Measurements from ENCODE around the gene RPL29. TPM values are rescaled to one million over a fixed set of nuclear protein-coding genes. Genes with fewer than 3 reads are reported as not detected.

Gene RPL29
- total RNA-seq, 2 experiments from 2014 or later = 1,975 to 2,071 TPM

DNA sequence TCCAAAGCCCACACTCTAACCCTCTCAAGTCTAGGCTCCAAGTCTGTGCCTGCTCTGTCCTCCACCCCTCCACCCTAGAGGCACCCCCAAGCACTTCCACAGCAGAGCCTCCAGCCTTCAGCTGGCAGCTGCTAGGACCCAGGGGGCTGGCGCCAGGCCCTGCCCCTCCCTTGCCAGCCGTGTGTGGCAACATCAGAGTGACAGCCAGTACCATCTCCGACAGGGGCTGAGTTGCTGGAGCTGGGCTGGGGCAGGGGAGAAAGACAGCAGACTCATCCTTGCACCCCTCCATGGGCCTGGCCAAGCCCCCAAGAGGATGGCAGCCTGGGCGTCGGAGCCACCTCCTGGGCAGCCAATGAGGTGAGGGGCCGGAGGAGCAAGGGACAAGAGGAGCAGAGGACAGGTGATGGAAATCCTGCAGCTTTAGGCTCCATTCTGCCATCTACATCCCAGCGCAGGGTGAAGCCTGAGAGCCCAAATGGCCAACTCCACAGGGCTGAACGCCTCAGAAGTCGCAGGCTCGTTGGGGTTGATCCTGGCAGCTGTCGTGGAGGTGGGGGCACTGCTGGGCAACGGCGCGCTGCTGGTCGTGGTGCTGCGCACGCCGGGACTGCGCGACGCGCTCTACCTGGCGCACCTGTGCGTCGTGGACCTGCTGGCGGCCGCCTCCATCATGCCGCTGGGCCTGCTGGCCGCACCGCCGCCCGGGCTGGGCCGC is 40.4 kb downstream of the RPL29 start, which contains the start of gene GPR62:
TSS of gene GPR62 (plus strand) at position 207 of the 718 bp plus-strand sequence. CDS start at position 479, 272 bp downstream.
- no peak within 1 kb of the TSS for H3K27ac Mint-ChIP-seq
- H3K36me3 Mint-ChIP-seq (ENCODE audit: low read depth) = peaks cover 1% of the 10 kb centered on the region
- H3K9me3 Mint-ChIP-seq (ENCODE audit: low read depth) = no peaks in the 10 kb centered on the region
- intact Hi-C loops (cut with DNase I, micrococcal nuclease) = no loop called here
- ChIA-PET CTCF (interaction anchor here (1.0 to 1.5 kb wide), 3 partner anchors 10 to 19 kb away, joined by 4 to 5 read pairs (median 5); partner anchors contain the start of genes ABHD14B and PARP3), POLR2A (no interaction called here)
- DNase-seq (no peak), ATAC-seq (no peak)
- H3K4me3 Mint-ChIP-seq = no peak within 1 kb of the TSS
- H3K27me3 Mint-ChIP-seq = peaks cover 22% of the 10 kb centered on the region
- H3K4me1 Mint-ChIP-seq = peaks cover 4% of the 10 kb centered on the region

DNA sequence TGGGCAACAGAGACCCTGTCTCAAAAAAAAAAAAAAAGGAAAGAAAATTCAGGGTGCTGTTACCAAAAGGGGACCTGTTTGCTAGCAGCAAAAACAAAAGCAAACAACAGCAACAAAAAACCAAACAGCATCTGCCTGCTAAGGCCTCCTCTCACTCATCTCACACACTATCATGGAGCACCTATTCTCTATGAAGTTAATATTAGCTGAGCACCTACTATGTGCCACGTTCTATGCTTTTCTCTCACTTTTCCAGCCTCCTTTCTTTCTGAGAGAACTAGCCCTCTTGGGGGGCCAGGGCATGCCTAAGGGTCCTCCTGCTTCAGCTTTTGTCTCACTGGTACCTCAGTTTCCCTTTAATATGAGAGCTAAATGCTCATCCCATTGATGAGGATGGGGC is 41.0 kb downstream of the RPL29 start:
- ChIA-PET POLR2A (interaction anchor here (0.6 kb wide), 1 partner anchor 121 kb away, joined by 3 read pairs; no protein-coding TSS in a partner anchor), CTCF (interaction anchor here (0.5 to 1.5 kb wide), 5 partner anchors 9 to 198 kb away, joined by 3 to 5 read pairs (median 4); partner anchors contain the start of genes ABHD14B and PARP3)

DNA sequence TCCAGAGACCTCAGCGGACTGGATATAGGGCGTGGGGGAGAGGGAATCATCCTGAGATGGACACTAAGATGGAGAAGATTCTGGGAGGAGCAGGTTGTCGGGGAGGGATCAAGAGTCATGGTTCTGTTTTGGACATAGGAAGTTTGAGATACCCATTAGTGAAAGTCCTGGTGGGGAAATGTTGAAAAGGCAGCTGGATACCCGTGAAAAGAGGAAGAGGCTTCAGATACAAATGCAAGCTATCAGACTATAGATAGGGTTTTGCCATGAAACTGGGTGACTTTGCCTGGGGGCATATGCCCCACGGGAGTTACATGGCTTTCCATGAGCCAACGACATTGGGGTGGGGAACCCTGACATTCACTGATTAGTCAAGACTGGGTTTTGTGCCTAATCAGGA is 41.6 kb downstream of the RPL29 start:
- H3K36me3 Mint-ChIP-seq (ENCODE audit: low read depth) = peaks cover 1% of the 10 kb centered on the region
- CTCF ChIA-PET = interaction anchor here (1.0 to 1.5 kb wide), 4 partner anchors 9 to 20 kb away, joined by 3 to 5 read pairs (median 4); partner anchors contain the start of genes ABHD14B and PARP3

More for the DNA sequence above, 41.0 kb downstream of the RPL29 start:
- no peak for ATAC-seq
- H3K27me3 Mint-ChIP-seq = peaks cover 22% of the 10 kb centered on the region
- H3K4me3 Mint-ChIP-seq = no peak overlapping the region
- peaks cover 1% of the 10 kb centered on the region for H3K36me3 Mint-ChIP-seq (ENCODE audit: low read depth)
- DNase-seq = no peak
- intact Hi-C loops (cut with DNase I, micrococcal nuclease) = no loop called here
- H3K4me1 Mint-ChIP-seq = peaks cover 4% of the 10 kb centered on the region
- no peak overlapping the region for H3K27ac Mint-ChIP-seq
- no peaks in the 10 kb centered on the region for H3K9me3 Mint-ChIP-seq (ENCODE audit: low read depth)

DNA sequence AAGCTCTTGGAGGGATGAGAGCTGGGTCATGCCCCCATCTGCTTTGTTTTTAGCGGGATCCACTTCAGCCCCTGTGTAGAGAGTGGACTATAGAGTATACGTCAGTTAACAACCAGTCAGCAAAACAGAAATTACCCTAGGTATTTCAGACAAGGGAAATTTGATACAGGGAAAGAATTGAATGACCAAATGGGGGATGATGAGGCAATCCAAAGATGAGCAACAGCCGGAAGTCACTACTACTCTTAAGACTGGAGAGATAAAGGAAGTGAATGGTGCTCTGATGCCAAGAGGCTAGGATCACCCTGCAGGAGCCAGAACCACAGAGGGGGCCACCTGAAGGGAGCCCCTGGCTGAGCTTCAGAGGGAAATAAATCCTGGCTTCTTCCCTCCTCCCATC is 42.2 kb downstream of the RPL29 start:
- intact Hi-C loops (cut with DNase I, micrococcal nuclease) = no loop called here
- Mint-ChIP-seq H3K4me1 (peaks cover 4% of the 10 kb centered on the region), H3K27ac (no peak overlapping the region), H3K36me3 (ENCODE audit: low read depth) (peaks cover 1% of the 10 kb centered on the region), H3K4me3 (no peak overlapping the region), H3K27me3 (peaks cover 22% of the 10 kb centered on the region), H3K9me3 (ENCODE audit: low read depth) (no peaks in the 10 kb centered on the region)
- CTCF ChIA-PET = interaction anchor here (1.0 to 1.6 kb wide), 2 partner anchors 11 to 19 kb away, joined by 3 to 7 read pairs; no protein-coding TSS in a partner anchor
- POLR2A ChIA-PET = interaction anchor here (0.6 kb wide), 1 partner anchor 79 kb away, joined by 4 read pairs; no protein-coding TSS in a partner anchor
- ATAC-seq (no peak), DNase-seq (no peak)

More for the DNA sequence above, 41.6 kb downstream of the RPL29 start:
- no peak for ATAC-seq
- Mint-ChIP-seq H3K4me1 (peaks cover 4% of the 10 kb centered on the region), H3K4me3 (no peak overlapping the region), H3K27me3 (peaks cover 22% of the 10 kb centered on the region), H3K9me3 (ENCODE audit: low read depth) (no peaks in the 10 kb centered on the region), H3K27ac (no peak overlapping the region)
- POLR2A ChIA-PET = interaction anchor here (0.6 kb wide), 1 partner anchor 122 kb away, joined by 3 read pairs; no protein-coding TSS in a partner anchor
- intact Hi-C loops (cut with DNase I, micrococcal nuclease) = no loop called here
- DNase-seq = no peak

DNA sequence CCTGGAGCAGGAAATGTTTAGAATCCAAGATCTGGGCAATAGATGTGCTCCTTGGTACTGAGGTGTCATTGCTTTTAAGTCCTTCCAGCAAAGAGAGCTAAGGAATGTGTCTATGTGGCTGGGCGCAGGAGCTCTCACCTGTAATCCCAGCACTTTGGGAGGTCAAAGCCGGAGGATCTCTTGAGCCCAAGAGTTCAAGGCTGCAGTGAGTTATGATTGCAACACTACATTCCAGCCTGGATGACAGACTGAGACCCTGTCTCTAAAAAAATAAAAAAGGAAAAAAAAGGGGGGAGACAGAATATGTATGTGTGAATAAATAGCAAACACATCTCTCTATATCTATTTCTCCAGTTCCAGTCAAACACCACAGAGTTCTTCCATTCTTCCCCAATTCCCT is 44.8 kb downstream of the RPL29 start:
- H3K4me1 Mint-ChIP-seq = no peaks in the 10 kb centered on the region
- H3K27ac Mint-ChIP-seq = no peak overlapping the region

DNA sequence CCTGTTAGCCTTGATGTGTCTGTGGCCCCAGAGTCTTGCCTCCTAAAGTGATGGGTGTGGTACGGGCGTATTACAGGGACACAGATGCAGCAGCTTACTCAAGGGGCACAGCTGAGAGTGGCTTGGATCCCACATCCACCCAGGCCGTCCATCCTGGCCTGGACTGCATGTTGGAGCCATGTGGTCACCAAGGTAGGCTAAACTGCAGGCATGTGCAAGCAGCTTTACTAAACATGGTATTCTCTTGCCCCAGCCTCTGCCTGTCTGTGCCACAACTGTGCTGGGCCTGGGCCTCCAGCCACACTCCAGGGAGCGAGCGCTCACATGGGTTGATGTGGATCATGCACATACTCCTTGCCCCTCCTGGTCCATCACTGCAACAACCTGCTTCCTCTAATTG is 46.6 kb downstream of the RPL29 start:
- CTCF ChIA-PET = no interaction called here
- no peak overlapping the region for H3K4me3 Mint-ChIP-seq
- intact Hi-C loops (cut with DNase I, micrococcal nuclease) = loop anchor here in 1 of 2 experiments (10.0 kb wide), 1 partner anchor 1334 kb away; the partner anchor contains the start of genes CISH and MAPKAPK3
- no peak overlapping the region for H3K27ac Mint-ChIP-seq
- POLR2A ChIA-PET = no interaction called here
- no peaks in the 10 kb centered on the region for H3K4me1 Mint-ChIP-seq
- no peaks in the 10 kb centered on the region for H3K9me3 Mint-ChIP-seq (ENCODE audit: low read depth)
- no peak for DNase-seq
- peaks cover 9% of the 10 kb centered on the region for H3K27me3 Mint-ChIP-seq
- no peaks in the 10 kb centered on the region for H3K36me3 Mint-ChIP-seq (ENCODE audit: low read depth)
- no peak for ATAC-seq

More for the DNA sequence above, 44.8 kb downstream of the RPL29 start:
- no peak for ATAC-seq
- ChIA-PET CTCF (interaction anchor here (1.2 kb wide), 1 partner anchor 24 kb away, joined by 3 read pairs; the partner anchor contains the start of gene ABHD14A), POLR2A (no interaction called here)
- Mint-ChIP-seq H3K9me3 (ENCODE audit: low read depth) (no peaks in the 10 kb centered on the region), H3K36me3 (ENCODE audit: low read depth) (no peaks in the 10 kb centered on the region), H3K4me3 (no peak overlapping the region), H3K27me3 (peaks cover 20% of the 10 kb centered on the region)
- intact Hi-C loops (cut with DNase I, micrococcal nuclease) = no loop called here
- DNase-seq = no peak

DNA sequence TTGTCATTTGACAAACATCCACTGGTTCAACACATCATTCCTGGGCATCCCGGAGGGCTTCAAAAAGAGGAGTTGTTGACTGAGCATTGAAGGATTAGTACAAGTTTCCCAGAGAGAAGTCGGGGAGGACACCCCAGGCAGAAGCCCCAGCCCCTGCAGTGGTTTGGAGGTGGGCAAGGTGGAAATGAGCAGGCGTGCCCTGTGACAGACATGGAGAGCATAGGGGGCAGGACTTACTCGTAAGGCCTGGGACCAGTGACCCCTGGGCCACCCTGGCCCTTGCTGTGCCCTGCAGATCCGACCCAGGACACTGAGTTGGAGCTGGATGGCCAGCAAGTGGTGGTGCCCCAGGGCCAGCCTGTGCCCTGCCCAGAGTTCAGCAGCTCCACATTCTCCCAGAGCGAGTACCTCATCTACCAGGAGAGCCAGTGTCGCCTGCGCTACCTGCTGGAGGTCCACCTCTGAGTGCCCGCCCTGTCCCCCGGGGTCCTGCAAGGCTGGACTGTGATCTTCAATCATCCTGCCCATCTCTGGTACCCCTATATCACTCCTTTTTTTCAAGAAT is 47.6 kb downstream of the RPL29 start:
- peaks cover under 1% of the 10 kb centered on the region for H3K4me1 Mint-ChIP-seq
- CTCF ChIA-PET = interaction anchor here (0.7 kb wide), 1 partner anchor 48 kb away, joined by 3 read pairs; the partner anchor contains the start of gene RPL29
- POLR2A ChIA-PET = no interaction called here
- ATAC-seq = no peak
- no peak overlapping the region for H3K4me3 Mint-ChIP-seq
- no peaks in the 10 kb centered on the region for H3K36me3 Mint-ChIP-seq (ENCODE audit: low read depth)
- H3K9me3 Mint-ChIP-seq (ENCODE audit: low read depth) = no peaks in the 10 kb centered on the region
- DNase-seq = no peak
- H3K27ac Mint-ChIP-seq = no peak overlapping the region
- H3K27me3 Mint-ChIP-seq = peaks cover 2% of the 10 kb centered on the region
- intact Hi-C loops (cut with DNase I, micrococcal nuclease) = loop anchor here in 1 of 2 experiments (10.0 kb wide), 1 partner anchor 1333 kb away; the partner anchor contains the start of genes CISH and MAPKAPK3

DNA sequence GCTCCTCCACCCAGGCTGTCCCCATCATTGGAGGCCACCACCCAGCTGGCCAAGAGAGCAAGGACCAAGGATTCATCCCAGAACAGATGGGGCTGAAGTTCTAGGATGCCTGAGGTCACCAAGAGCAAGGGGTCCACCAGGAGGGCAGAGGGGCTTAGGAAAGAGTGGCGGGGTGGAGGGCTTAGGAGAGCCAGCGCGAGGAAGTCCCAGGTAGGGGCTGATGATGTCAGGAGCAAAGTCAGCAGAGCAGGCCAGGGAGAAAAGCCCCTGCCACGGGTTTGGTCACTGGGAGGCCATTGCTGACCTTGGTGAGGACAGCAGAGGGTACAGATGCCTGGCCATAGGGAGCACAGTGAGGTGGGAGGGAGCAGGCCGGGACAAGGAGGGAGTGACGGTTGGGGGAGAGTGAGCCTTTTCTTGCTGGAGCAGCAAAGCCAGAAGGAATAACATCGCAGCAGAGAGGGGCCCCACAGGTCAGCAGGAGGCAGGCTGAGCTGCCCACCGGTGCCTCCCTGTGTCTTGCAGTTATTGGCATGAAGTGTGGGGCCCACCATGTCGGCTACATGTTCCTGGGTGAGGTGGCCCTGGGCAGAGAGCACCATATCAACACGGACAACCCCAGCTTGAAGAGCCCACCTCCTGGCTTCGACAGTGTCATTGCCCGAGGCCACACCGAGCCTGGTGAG is 48.3 kb downstream of the RPL29 start:
- Mint-ChIP-seq H3K4me1 (peaks cover 6% of the 10 kb centered on the region), H3K27ac (no peak overlapping the region), H3K27me3 (peaks cover 2% of the 10 kb centered on the region), H3K9me3 (ENCODE audit: low read depth) (no peaks in the 10 kb centered on the region), H3K36me3 (ENCODE audit: low read depth) (no peaks in the 10 kb centered on the region), H3K4me3 (no peak overlapping the region)
- intact Hi-C loops (cut with DNase I, micrococcal nuclease) = loop anchor here in 1 of 2 experiments (10.0 kb wide), 1 partner anchor 1333 kb away; the partner anchor contains the start of genes CISH and MAPKAPK3
- CTCF ChIA-PET = no interaction called here
- POLR2A ChIA-PET = no interaction called here
- ATAC-seq (no peak), DNase-seq (no peak)

DNA sequence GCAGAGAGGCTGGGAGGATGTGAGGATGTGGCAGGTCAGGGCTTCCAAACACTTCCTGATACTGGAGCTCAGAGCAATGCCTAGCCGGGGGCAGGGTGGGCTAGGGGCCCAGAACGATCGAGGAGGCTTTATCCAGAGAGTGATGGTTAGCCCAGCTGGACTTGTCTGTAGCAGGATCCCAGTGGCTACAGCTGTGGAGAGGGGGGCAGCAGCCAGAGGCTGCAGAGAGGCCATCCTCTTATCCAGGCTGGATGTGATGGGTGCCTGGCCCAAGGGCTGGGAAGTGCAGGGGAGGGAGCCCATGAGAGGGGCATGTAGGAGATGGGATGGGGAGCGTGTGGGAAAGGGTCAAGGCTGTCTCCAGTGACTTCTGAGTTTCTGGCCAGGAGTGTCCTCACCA is 48.9 kb downstream of the RPL29 start:
- Mint-ChIP-seq H3K4me1 (peaks cover 6% of the 10 kb centered on the region), H3K27ac (no peak overlapping the region), H3K4me3 (no peak overlapping the region), H3K9me3 (ENCODE audit: low read depth) (no peaks in the 10 kb centered on the region), H3K27me3 (no peaks in the 10 kb centered on the region), H3K36me3 (ENCODE audit: low read depth) (no peaks in the 10 kb centered on the region)
- ChIA-PET CTCF (no interaction called here), POLR2A (no interaction called here)
- ATAC-seq (no peak), DNase-seq (no peak)
- intact Hi-C loops (cut with DNase I, micrococcal nuclease) = loop anchor here in 1 of 2 experiments (10.0 kb wide), 1 partner anchor 1332 kb away; the partner anchor contains the start of genes CISH and MAPKAPK3

DNA sequence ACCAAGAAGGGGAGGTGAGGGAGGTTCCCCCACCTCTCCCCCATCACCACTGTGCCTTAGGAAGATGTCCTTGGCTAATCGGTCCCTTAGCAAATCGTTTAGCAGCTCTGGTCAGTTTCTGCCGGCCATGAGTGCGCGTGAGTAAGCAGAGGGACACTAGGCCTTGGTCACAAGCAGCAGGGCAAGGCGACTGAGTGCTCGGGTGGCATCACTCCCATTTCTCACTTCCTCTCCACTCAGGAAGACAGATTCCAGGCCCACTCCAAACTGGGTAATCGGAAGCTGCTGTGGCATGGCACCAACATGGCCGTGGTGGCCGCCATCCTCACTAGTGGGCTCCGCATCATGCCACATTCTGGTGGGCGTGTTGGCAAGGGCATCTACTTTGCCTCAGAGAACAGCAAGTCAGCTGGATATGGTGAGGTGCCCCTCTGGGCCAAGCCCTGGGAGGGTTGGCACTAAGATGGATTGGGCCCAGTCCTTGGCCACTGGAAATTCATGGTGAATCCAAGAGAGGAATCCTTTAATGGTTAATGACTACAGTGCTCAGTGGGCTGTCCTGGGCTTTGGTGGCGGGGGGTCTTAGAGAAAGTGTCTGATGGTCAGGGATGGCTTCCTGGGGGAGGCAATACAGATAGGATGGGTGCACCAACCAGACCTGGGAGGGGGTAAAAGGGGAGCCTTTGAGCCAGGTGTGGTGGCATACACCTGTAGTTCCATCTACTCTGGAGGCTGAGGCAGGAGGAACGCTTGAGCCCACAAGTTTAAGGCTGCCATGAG is 49.6 kb downstream of the RPL29 start:
- Mint-ChIP-seq H3K4me3 (no peak overlapping the region), H3K4me1 (peaks cover 6% of the 10 kb centered on the region), H3K36me3 (ENCODE audit: low read depth) (no peaks in the 10 kb centered on the region), H3K9me3 (ENCODE audit: low read depth) (no peaks in the 10 kb centered on the region), H3K27ac (no peak overlapping the region), H3K27me3 (no peaks in the 10 kb centered on the region)
- intact Hi-C loops (cut with DNase I, micrococcal nuclease) = loop anchor here in 1 of 2 experiments (10.0 kb wide), 1 partner anchor 1331 kb away; the partner anchor contains the start of genes CISH and MAPKAPK3
- ChIA-PET CTCF (interaction anchor here (0.8 to 1.6 kb wide), 3 partner anchors 9 to 426 kb away, joined by 3 to 7 read pairs (median 4); partner anchors contain the start of genes ABHD14B and GPR62), POLR2A (no interaction called here)
- DNase-seq (no peak), ATAC-seq (no peak)

All from activated CD4-positive, alpha-beta T cell treated with anti-CD3 and anti-CD28 coated beads for 36 hours (primary cell).